HG03469 (cell line): ENCODE measurements around the gene VTCN1.
"Not testable (repeated sequence)": the region's sequence is repeated elsewhere in the genome, so short reads cannot be mapped to it uniquely, and the experiment has no call there.

Experiments used
- ATAC-seq: cut with Tn5 transposase; IDR thresholded peaks from one replicate; pipeline ENCODE4 v1.9.1; 2021; ENCODE audit warnings: mild to moderate bottlenecking, moderate library complexity, moderate number of reproducible peaks; ENCODE audit not compliant: unreplicated experiment

The VTCN1 gene

DNA sequence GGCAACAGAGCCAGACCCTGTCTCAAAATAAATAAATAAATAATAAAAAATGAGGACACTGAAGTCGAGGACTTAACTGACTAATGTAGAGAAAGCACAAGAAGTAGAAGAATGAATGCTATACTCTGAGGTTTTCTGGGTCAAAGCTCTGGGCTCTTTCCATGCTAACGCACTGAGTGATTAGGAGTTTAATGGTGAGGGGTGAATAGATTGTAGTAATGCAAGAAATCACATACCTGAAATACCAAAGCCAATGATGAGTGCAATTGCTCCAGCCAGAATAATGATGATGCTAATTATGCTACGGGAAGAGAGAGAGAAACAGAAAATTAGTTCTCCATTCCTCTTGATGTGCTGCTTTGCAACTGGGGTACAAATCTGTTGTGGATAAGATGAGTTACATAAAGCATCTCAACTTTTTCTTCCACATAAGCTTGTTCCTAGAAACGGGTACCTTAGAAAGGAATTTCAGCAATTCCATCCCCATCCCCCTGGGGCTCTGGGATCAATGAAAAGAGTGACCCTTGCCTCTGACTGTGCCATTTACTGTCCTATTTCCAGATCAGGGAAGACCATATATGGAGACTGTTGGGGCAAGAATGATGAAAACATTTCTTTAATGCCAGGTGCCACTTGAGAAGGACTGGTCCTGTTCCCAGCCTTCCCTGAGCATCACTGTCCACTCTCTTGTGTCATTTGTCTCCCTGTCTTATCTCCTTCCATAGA, 40.7 kb downstream of the VTCN1 start:
- ATAC-seq: no peak

DNA sequence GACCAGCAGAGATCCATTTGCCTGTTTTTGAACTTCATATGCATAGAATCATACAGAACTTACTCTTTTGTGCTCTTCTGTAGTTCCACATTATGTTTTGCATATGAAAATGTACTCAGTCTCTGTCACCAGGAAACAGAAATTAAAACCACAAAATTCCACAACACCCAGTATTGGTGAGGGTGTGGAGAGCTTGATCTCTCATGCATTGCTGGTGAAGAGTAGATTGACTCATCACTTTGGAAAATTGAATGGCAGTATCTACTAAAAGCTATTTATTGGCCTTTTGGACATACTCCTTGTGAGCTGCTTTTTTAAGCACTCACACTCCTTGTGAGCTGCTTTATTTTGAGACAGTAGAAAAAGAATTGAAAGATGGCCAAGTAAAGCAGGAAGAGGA, 43.3 kb downstream of the VTCN1 start:
- ATAC-seq: no peak

DNA sequence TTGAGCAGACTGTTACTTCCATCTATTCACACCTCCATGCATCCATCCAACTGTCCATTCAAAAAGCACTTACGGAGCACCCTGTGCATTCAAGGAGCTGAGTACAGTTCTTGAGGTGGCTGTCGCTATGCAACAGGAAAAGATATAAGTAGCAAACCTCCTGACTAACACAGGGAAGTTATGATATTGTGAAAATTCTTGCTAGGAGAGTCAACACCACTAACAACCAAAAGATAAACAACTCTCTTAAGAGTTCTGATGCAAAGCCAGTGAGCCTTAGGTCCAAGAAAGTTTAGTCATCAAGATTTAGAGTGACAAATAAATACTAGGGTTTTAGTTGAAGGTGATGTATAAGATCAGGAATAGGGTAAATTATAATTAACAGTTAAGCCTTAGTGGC, 44.7 kb downstream of the VTCN1 start:
- no peak for ATAC-seq

DNA sequence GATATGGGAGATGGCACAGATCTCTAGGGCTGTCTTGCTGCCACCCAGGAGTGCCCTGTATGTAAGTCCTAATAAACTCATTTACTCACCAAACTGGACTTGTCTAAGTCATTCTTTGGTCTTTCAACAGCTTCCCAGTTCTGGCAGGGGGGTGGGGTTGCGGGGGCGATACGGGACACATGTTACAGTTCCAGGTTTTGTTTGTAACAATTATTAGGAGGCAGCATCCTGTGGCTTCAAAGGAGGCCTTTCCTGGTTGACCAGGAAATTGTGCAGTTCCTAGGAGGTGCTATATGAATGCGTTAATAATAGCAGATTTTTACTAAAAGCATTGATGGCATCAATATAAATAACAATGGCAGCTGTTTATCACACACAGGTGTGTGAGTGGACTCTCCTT, 46.5 kb downstream of the VTCN1 start:
- no peak for ATAC-seq

DNA sequence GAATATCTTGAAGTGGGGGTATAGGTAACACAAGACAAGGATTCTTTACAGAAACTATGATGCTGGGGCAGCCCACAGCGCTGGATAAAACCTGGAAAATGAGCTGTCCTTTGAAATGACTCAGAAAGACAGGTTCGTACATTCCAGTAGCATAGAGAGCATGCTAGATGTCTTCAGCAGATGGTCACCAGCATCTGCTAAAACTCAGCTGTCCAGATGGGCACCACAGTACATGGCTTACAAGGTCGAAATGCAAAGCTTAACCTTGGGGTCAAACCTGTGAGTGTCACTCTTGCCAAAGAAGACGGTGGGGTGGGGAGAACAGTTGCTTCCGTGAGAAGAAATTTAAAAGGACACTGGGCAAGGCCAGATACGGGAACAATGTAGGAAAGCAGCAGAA, 47.9 kb downstream of the VTCN1 start:
- no peak for ATAC-seq

DNA sequence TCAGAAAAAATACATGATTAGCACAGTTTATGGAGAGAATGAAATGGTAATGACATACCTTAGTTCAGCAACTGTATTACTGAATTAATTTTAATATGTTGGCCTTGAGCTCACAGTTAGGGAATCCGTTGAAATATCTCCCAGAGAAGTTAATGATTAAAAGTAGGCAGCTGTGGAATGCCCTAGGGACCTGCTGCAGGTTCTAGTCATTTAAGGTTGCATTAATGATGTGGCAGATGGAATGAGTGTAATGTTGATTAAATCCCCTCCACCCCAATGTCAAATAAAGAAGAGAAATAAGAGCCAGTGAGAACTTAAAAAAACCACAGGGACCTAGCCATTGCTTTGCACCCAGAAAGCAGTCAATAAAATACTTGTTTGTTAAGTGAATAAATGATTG, 48.8 kb downstream of the VTCN1 start:
- ATAC-seq: no peak

DNA sequence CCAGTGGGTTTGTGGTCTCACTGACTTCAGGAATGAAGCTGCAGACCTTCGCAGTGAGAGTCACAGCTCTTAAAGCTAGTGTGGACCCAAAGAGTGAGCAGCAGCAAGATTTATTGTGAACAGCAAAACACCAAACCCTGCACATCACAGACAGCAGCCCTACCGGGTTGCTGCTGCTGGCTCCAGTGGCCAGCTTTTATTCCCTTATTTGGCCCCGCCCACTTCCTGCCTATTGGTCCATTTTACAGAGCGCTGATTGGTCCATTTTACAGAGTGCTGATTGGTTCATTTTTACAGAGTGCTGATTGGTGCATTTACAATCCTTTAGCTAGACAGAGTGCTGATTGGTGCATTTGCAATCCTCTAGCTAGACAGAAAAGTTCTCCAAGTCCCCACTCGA, 59.4 kb downstream of the VTCN1 start:
- ATAC-seq: not testable (repeated sequence)

DNA sequence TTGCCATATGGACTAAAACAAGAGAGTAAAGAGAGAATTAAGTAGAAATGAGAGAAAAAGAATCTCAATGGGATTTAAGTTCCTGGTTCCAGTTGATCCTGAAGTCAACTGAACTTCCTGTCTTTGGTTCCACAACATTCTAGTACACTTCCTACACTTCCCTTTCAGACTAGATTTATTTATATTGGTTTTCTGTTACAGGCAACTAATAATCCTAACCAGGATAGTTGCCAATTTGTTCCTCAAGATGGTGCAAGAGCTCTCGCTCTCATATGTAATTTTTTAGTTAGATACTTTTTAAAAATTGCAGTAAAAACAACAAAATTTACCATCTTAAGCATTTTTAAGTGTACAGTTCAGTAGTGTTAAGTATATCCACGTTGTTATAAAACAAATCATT, 60.4 kb downstream of the VTCN1 start:
- no peak for ATAC-seq

DNA sequence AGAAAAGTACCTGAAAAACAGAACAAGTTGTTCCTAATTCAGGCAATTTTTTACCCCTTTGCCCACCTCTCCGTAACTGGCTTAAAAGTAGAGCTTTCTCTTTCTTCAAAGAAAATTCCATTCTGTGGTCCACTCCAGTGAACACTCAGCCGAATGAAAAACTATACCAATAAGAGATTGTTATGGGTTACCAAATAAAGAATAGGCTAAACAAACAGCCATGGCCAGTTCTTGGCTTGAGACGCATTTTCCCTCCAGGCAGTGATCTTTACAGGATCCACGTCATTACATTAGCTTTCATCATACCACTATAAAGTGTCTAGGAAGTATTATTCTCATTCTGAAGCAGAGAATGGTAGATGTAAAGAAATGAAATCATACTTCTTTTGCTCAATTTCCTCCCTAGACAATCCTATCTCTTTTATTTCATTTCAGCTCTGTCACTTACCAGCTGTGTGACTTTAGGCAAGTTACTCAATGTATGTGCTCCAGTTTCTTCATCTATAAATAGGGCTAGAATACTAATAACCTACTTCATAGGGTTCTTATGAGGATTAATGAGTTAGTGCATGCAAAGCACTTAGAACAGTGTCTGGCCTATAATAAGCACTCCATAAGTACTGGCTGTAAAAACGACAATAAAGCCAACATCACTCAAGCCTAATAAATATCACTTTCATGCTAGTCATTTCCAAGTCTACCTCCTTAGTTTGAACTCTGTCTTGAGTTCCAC, 62.7 kb downstream of the VTCN1 start:
- no peak for ATAC-seq

DNA sequence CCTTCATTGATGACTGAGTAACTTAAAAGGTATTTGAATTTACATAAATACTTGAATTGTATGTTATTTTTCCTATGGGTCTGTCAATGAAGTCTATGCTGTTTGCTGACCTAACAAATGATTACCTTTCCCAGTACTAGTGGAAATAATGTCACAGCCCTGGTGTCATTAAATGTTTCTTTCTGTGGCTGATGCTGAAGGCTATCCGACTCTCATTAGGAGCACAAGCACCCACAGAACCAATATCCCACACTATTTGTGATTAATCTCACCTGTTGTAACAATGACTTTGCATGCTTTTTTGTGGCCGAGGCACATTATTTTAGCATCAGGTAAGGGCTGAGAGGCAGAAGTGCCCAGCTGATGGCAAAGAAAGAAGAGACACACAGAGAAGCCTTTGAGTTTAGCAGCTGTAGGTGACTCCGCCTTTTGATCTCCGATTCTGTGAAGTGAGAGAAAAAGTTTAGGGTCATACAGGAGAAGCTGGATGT, 63.3 kb downstream of the VTCN1 start:
- ATAC-seq: no peak

DNA sequence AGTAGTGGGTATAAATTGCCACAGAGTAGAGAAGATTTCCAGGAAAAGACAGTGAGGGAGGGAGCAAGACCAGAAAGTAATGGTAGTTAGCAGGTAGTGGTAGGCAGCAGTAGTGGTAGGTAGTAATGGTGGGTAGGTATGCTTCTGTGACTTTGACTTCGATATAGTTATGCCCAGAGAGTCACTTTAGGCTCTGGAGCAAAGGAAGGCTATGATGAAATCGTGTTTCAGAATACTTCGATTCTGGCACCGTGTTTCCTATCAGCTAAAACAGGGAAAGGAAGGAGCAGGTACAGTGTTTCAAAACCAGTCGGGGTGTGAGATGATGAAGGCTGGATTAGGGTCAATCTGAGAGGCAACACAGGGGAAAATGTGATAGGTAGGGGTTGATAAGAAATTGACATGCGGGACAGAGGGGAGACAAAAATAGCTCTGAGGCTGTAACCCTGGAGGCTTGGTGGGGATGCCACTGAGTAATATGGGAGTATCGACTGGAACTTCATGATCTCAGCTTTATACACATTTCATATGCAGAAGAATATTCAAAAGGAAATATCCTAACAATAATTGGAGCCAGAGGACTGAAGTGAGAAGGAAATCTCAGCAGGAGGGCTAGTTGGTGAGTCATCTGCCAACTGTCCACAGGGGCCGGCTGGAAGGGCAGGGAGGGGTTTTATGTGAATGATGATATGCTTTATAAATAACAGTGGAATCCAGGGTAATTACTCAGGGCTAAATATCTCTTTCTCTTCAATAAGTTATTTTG, 64.0 kb downstream of the VTCN1 start:
- ATAC-seq: no peak

DNA sequence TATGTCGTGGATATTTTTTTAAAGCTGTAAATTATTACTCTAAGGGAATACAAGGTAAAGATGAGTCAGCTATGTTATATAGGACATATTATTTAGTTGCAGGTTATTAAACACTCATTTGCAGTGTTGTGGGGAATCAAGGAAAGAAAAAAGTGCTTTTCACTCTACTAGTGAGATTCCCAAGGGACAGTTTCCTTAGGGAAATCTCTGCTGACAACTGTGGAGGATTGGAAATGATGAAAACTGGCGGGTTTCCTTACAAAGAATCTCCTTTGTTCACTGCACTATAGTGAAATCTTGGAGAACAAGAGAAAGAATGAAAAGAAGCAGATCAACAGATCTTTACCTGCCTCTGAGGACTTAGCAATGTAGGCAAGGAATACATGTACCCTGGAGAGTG, 64.7 kb downstream of the VTCN1 start:
- ATAC-seq: no peak

DNA sequence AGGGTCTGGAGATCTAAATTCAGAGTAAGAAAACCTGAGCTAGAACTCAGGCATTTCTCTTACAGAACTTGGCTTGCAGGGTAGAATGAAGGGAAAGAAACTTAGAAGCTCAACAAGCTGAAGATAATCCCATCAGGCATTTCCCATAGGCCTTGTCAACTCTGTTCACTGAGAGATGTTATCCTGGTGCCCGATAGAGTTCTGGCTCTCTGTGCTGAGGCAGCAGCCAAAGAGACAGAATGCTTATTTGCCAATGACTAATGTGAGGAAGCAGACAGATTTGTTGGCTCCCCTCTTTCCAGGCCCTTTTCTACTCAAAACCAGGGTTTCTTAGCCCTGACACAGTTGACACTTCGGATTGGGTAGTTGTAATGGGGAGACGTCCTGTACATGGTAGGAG, 66.9 kb downstream of the VTCN1 start:
- ATAC-seq: no peak

DNA sequence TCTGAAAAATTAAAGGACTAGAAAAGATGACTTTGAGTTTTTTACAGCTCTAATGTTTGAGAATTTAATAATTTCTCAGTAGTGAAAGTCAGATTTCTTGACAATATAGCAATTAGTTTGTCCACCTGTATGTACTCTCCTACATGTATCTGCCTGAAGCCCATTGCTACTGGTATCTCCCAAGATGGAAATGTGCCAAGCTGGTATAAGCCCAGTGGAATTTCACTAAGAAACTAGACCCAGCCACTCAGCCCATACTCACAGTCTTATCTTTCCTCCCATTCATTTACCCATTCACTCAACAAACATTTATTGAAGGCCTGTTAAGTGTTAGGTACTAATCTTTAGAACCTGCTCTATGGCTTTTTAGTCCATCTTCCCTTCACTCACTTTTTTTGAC, 67.6 kb downstream of the VTCN1 start:
- ATAC-seq: no peak

DNA sequence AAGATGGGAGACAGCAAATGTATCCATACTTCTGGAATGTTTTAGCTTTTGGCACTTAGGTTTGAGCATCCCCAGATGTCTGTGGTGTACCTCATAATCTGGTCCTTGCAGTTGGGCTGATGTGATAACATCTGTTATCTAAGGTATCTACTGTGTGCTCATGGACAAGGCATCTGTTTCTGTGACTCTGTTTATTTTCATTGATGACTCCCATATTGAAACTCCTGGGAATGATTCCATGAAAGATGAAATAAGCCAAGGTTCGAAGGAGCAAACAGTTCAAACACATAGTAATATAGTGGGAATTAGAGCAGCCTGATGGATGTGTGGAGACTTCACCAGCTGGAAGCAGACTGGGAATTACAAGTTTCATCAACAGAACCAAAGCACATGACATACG, 68.5 kb downstream of the VTCN1 start:
- ATAC-seq: no peak

DNA sequence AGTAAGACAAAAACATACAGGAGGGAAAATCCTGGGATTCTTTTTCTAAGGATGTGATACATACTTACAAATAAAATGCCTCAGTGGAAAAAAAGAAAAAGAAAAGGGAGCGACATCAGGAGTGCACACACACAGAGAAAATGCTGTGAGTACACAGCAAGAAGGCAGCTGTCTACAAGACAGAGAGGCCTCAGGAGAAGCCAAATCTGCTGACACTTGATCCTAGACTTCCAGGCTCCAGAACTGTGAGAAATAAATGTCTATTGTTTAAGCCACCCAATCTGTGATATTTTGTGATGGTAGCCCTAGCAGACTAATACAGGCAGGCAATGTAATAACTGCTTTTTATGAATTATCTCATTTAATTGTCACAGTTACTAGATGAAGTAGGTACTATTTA, 72.2 kb downstream of the VTCN1 start:
- ATAC-seq: no peak

DNA sequence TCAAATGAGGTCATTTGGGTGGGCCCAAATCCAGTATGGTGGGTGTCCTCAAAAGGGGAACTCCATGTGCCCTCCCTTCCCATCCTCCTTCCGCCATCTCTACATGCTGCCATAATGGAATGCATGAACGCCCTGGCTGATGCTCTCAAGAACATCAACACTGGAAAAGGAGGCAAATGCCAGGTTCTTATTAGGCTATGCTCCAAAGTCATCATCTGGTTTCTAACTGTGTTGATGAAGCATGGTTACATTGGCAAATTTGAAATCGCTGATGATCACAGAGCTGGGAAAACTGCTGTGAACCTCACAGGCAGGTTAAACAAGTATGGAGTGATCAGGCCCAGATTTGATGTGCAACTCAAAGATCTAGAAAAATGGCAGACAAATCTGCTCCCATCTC, 72.6 kb downstream of the VTCN1 start:
- no peak for ATAC-seq

DNA sequence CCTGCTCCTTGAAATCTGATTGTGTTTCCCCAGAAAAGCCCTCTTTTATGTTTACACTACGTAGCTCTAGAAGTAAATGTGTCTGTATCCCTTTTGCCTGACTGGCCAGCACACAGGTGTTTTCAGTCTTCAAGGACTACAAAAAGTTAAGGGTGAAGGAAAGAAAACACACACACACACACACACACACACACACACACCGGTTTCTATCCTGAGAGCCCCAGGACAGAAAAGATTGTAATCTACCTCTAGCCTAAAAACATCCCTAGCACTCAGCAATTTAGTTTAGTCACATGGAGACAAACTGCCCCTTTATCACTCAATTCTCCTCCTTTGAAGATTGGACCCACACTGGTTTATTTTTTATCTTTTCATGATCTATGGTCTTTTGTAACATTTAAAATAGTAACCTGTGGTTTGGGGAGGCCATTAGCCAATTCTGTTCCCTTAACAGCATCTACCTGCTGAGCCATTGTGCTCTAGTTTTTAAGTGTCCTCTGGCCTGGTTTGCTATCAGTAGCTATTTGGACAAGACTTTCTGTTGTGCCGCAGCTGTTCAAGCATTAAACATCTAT, 73.4 kb downstream of the VTCN1 start:
- no peak for ATAC-seq

DNA sequence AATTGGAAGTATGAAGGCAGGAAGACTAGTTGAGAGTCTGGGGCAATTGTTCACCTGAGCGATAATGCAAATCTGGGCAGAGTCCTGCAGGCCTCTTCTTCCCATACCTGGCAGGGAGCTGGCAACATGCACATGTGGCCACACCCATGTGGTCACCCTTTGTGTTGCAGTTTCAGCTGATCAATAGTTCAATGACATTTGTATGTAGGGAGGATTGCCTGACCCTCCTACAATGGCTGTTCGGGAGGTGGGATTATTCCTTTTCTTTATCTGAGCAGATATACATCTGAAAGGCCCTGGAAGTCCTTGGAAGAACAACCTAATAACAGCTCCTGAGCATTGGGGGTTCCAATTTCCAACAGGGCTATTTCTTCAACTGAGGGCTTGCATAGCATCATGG, 74.0 kb downstream of the VTCN1 start:
- ATAC-seq: no peak

DNA sequence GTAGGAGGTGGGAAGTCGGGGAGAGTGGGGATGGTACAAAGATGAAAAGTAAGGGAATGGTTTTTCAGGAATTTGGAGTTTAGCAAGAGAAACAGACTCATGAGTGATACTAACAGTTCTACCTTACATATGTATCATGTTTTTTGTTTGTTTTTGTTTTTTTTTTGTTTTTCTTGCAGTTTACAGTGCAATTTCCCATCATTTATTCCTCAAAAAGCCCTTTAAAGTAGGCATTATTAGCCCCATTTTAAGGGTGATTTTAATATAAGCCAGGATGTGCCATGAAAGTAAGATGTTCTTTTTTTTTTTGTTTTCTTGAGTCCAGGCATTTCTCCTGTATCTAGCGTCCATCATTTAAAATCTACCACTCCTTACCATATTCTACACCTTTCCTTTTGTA, 75.4 kb downstream of the VTCN1 start:
- no peak for ATAC-seq

DNA sequence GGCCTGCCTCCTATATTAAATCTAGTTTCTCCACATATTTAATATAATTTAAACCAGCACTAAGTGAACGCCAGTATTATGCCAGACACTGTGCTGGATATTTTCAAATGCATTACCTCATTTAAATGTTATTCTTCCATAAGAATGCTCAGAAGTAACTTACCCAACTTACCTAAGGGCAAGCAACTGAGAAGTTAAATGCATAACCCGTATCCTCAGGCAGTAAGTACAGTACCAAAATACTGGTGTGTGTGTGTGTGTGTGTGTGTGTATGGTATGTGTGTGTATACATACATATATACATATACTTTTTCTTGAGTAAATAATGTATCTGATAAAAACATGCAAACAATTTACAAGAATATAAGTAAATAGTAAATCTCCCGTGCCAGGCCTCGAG, 80.2 kb downstream of the VTCN1 start:
- no peak for ATAC-seq
